NT2/D1 (cell line): ENCODE measurements around the gene PSME1.

Source experiments
- DNase-seq: peaks from one replicate; pipeline ENCODE4 v3.0.0-alpha.2; 2011; ENCODE audit warnings: low read depth, low spot score
- H3K27me3 ChIP-seq: 2 replicates; pipeline ENCODE4 v1.6.0; 2011; ENCODE audit warnings: mild to moderate bottlenecking; ENCODE audit not compliant: insufficient read length, insufficient read depth
- H3K36me3 ChIP-seq: 2 replicates; pipeline ENCODE4 v1.6.1; 2011; ENCODE audit warnings: mild to moderate bottlenecking, low read length, mixed read lengths; ENCODE audit not compliant: insufficient read depth, insufficient read length
- H3K4me1 ChIP-seq: 2 replicates; pipeline ENCODE4 v1.5.1; 2011; ENCODE audit not compliant: insufficient read depth, insufficient read length
- H3K4me3 ChIP-seq: 2 replicates; pipeline ENCODE4 v1.5.1; 2011; ENCODE audit warnings: low read depth; ENCODE audit not compliant: insufficient read length
- H3K9ac ChIP-seq: 2 replicates; pipeline ENCODE4 v1.6.0; 2011; ENCODE audit warnings: low read depth; ENCODE audit not compliant: insufficient read length
- H3K9me3 ChIP-seq: 2 replicates; pipeline ENCODE4 v1.5.1; 2011; ENCODE audit warnings: mild to moderate bottlenecking, low read length; ENCODE audit not compliant: insufficient read depth
- SUZ12 ChIP-seq: IDR thresholded peaks from 2 replicates; pipeline ENCODE4 v1.6.1; 2011; ENCODE audit not compliant: insufficient read length, insufficient read depth; ENCODE audit errors: extremely low read depth
- YY1 ChIP-seq: IDR thresholded peaks from 2 replicates; pipeline ENCODE4 v1.6.1; 2011; ENCODE audit not compliant: insufficient read length, insufficient read depth
- ZNF274 ChIP-seq: IDR thresholded peaks from 2 replicates; pipeline ENCODE4 v1.6.1; 2011; ENCODE audit warnings: mild to moderate bottlenecking, low read depth, low read length

PSME1 gene

GRCh38 chr14:24135834-24136683 lies at the start of gene PSME1:
Gene PSME1 (plus strand): TSS chr14:24136194. CDS start chr14:24136263, 69 bp downstream.
- Histone ChIP-seq H3K9me3 (no peaks in the 10 kb centered on the region), H3K4me3 (peak within 1 kb of the TSS; percentile 66), H3K27me3 (peaks cover 4% of the 10 kb centered on the region), H3K4me1 (peaks cover 7% of the 10 kb centered on the region), H3K36me3 (peaks cover 25% of the 10 kb centered on the region), H3K9ac (peak within 1 kb of the TSS; percentile 77)
- no peak for DNase-seq
- no peak for TF ChIP-seq ZNF274

DNA sequence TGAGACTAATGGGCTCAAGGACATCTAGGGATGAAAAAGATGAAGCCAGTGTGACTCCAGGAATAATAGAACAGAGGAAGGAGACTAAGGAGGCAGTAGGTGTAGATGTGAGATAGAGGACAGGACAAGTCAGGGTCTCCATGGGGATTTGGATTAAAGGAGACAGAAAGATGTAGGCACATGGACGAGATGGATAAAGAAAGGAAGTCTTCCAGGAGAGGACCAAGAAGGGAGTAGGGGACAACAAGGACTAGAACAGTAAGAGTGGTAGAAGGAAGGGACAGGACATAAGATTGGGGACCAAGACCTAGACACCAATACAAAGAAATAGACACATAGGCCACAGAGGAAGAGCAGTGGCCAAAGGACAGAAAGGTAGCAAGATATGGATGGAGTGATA lies 49.0 kb upstream of the PSME1 start:
- Histone ChIP-seq H3K36me3 (no peaks in the 10 kb centered on the region), H3K4me1 (no peaks in the 10 kb centered on the region), H3K9ac (no peak overlapping the region), H3K4me3 (no peak overlapping the region), H3K9me3 (no peaks in the 10 kb centered on the region), H3K27me3 (peaks cover 24% of the 10 kb centered on the region)
- DNase-seq, result no peak
- no peak for TF ChIP-seq ZNF274
- TF ChIP-seq SUZ12, result no peak
- TF ChIP-seq YY1, result no peak

DNA sequence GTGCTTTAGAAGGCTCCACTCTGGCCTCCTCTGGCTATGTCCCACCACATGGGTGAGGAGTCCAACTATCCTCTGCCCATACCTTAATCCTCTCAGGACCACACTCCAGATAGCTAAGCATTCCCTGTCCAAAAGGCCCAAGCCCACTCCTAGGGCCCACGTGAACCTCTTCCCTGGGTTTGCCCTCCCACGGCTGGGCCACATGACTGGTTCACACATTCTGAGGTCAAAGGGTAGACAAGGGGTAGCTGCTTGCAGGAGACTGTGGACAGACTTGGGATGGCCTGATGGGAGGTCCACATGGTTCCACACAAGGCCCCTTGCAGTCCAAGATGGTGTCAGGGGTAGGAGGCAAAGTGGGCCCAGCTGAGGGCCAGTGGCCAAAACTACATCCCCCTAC lies 47.9 kb upstream of the PSME1 start:
- H3K9me3 ChIP-seq, result no peaks in the 10 kb centered on the region
- no peak for DNase-seq
- no peaks in the 10 kb centered on the region for H3K36me3 ChIP-seq
- H3K4me1 ChIP-seq, result no peaks in the 10 kb centered on the region
- H3K27me3 ChIP-seq, result peaks cover 22% of the 10 kb centered on the region
- no peak overlapping the region for H3K9ac ChIP-seq
- H3K4me3 ChIP-seq, result no peak overlapping the region
- no peak for TF ChIP-seq ZNF274
- TF ChIP-seq YY1, result no peak
- TF ChIP-seq SUZ12, result no peak

DNA sequence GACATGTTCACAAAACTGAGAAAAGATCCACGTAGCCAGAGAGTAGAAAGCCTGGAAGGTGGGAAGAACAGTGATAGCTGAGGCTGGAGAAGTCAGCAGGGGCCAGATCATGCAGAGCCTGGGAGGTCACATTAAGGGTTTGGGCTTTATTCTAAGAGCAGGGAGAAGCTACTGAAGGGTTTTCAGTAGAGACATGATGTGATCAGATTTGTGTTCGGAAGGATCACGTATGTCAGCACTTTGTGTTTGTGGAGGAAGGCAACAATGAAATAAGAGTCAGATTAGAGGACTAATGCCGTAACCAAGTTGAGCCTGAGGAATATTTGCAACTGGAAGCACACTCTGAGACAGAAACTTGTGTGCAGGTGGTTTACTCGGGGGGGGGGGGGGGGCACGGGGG lies 46.1 kb upstream of the PSME1 start:
- Histone ChIP-seq H3K36me3 (no peaks in the 10 kb centered on the region), H3K9ac (no peak overlapping the region), H3K9me3 (no peaks in the 10 kb centered on the region), H3K4me1 (peaks cover 3% of the 10 kb centered on the region), H3K27me3 (peaks cover 11% of the 10 kb centered on the region), H3K4me3 (no peak overlapping the region)
- TF ChIP-seq SUZ12, result no peak
- TF ChIP-seq ZNF274, result no peak
- no peak for TF ChIP-seq YY1
- DNase-seq, result no peak

GRCh38 chr14:24092110-24092504 lies 43.9 kb upstream of the PSME1 start:
- Histone ChIP-seq H3K36me3 (peaks cover 8% of the 10 kb centered on the region), H3K9ac (no peak overlapping the region), H3K9me3 (no peaks in the 10 kb centered on the region), H3K4me3 (no peak overlapping the region), H3K4me1 (peaks cover 5% of the 10 kb centered on the region), H3K27me3 (peaks cover 11% of the 10 kb centered on the region)
- DNase-seq, result no peak
- TF ChIP-seq ZNF274, result no peak
- TF ChIP-seq SUZ12, result no peak
- TF ChIP-seq YY1, result no peak

DNA sequence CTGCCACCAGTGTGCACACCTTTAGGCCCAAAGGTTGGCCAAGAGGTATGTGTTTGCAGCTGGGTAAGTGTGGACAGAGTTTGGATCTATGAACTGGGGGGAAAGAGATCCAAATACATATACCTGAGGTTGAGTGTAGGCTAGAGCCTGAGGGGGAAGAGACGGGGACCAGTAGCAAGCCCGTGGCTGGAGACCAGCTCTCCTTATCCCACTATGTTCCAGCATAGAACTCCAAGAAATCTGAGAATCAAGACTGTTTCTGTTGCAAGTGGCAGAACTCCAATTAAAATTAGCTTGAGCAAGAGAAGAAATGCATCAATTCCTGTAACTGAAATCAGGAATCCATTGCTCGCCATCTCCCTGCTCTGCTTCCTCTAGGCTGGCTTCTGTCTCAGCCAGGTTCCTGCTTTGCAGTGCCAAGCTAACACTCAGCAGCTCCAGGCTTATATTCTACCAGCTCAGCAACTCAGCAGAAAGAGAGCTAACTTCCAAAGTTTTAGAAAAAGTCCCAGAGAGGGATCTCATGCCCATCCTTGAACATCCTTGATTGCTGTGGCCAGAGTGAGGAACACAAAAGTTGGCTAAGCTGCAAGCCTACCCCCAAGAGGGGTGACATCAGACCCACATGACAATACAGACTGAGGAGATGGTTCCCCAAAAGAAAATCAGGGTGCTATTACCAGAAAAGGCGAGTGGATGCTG lies 43.3 kb upstream of the PSME1 start:
- H3K27me3 ChIP-seq, result peaks cover 11% of the 10 kb centered on the region
- no peak for DNase-seq
- H3K9ac ChIP-seq, result no peak overlapping the region
- no peaks in the 10 kb centered on the region for H3K9me3 ChIP-seq
- H3K36me3 ChIP-seq, result peaks cover 8% of the 10 kb centered on the region
- H3K4me3 ChIP-seq, result no peak overlapping the region
- no peak for TF ChIP-seq YY1
- no peak for TF ChIP-seq ZNF274
- TF ChIP-seq SUZ12, result no peak
- H3K4me1 ChIP-seq, result peaks cover 5% of the 10 kb centered on the region

- H3K27me3 ChIP-seq, result peaks cover 11% of the 10 kb centered on the region
- no peaks in the 10 kb centered on the region for H3K9me3 ChIP-seq
- H3K4me3 ChIP-seq, result no peak overlapping the region
- peaks cover 5% of the 10 kb centered on the region for H3K4me1 ChIP-seq
- no peak for DNase-seq
- no peak for TF ChIP-seq ZNF274
- no peak for TF ChIP-seq YY1
- no peak for TF ChIP-seq SUZ12
- H3K36me3 ChIP-seq, result peaks cover 13% of the 10 kb centered on the region
- no peak overlapping the region for H3K9ac ChIP-seq
These were observed 42.6 kb upstream of the PSME1 start for GRCh38 chr14:24093207-24093900.
